HG02588 (cell line): ENCODE measurements around the gene MYO16.

Experiments used
- ATAC-seq: cut with Tn5 transposase; IDR thresholded peaks from one replicate; pipeline ENCODE4 v1.9.1; 2021; ENCODE audit warnings: mild to moderate bottlenecking, moderate library complexity; ENCODE audit not compliant: unreplicated experiment

MYO16 gene

GRCh38 chr13:108662528-108662927, 33.1 kb downstream of the MYO16 start:
- no peak for ATAC-seq

- ATAC-seq = no peak
Measured at GRCh38 chr13:108663710-108664109, 34.3 kb downstream of the MYO16 start.

GRCh38 chr13:108667205-108667604, 37.8 kb downstream of the MYO16 start:
- ATAC-seq = no peak

GRCh38 chr13:108669381-108669780, 40.0 kb downstream of the MYO16 start:
- ATAC-seq = no peak

GRCh38 chr13:108674346-108674745, 44.9 kb downstream of the MYO16 start:
- ATAC-seq = no peak

GRCh38 chr13:108674771-108675170, 45.4 kb downstream of the MYO16 start:
- ATAC-seq = no peak

- ATAC-seq = no peak
Measured at GRCh38 chr13:108676620-108677019, 47.2 kb downstream of the MYO16 start.

- no peak for ATAC-seq
Measured at GRCh38 chr13:108677806-108678205, 48.4 kb downstream of the MYO16 start.

- no peak for ATAC-seq
Measured at GRCh38 chr13:108680011-108680410, 50.6 kb downstream of the MYO16 start.

- no peak for ATAC-seq
Measured at GRCh38 chr13:108681986-108682575, 52.7 kb downstream of the MYO16 start.

- no peak for ATAC-seq
Measured at GRCh38 chr13:108682714-108683113, 53.3 kb downstream of the MYO16 start.

GRCh38 chr13:108686027-108686426, 56.6 kb downstream of the MYO16 start:
- no peak for ATAC-seq

- ATAC-seq = no peak
Measured at GRCh38 chr13:108690726-108691125, 61.3 kb downstream of the MYO16 start.

GRCh38 chr13:108700422-108701170, 71.2 kb downstream of the MYO16 start:
- no peak for ATAC-seq

GRCh38 chr13:108702171-108702570, 72.8 kb downstream of the MYO16 start:
- ATAC-seq = no peak

GRCh38 chr13:108705031-108705430, 75.6 kb downstream of the MYO16 start:
- no peak for ATAC-seq

GRCh38 chr13:108707584-108707983, 78.2 kb downstream of the MYO16 start:
- no peak for ATAC-seq

GRCh38 chr13:108708921-108709320, 79.5 kb downstream of the MYO16 start:
- ATAC-seq = no peak

GRCh38 chr13:108711386-108711785, 82.0 kb downstream of the MYO16 start:
- no peak for ATAC-seq

- no peak for ATAC-seq
Measured at GRCh38 chr13:108725471-108725870, 96.1 kb downstream of the MYO16 start.

- ATAC-seq = no peak
Measured at GRCh38 chr13:108728370-108728769, 99.0 kb downstream of the MYO16 start.

GRCh38 chr13:108733022-108733560, 103.7 kb downstream of the MYO16 start:
- no peak for ATAC-seq
